LNCAP (cell line): Measurements from ENCODE around the gene PTPRD.

ENCODE experiments used
- TF ChIP-seq, protein P1 (sequence below): fragments of 450-650 bp; IDR thresholded peaks from 2 replicates; pipeline ENCODE4 v1.5.1; 2017; ENCODE audit warnings: mild to moderate bottlenecking

Gene PTPRD

GRCh38 chr9:9998491-9999287 is 614.1 kb downstream of the PTPRD start:
- TF ChIP-seq, protein P1, sequence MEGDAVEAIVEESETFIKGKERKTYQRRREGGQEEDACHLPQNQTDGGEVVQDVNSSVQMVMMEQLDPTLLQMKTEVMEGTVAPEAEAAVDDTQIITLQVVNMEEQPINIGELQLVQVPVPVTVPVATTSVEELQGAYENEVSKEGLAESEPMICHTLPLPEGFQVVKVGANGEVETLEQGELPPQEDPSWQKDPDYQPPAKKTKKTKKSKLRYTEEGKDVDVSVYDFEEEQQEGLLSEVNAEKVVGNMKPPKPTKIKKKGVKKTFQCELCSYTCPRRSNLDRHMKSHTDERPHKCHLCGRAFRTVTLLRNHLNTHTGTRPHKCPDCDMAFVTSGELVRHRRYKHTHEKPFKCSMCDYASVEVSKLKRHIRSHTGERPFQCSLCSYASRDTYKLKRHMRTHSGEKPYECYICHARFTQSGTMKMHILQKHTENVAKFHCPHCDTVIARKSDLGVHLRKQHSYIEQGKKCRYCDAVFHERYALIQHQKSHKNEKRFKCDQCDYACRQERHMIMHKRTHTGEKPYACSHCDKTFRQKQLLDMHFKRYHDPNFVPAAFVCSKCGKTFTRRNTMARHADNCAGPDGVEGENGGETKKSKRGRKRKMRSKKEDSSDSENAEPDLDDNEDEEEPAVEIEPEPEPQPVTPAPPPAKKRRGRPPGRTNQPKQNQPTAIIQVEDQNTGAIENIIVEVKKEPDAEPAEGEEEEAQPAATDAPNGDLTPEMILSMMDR, result peak; percentile 39

- TF ChIP-seq, protein P1, result no peak
Measured at GRCh38 chr9:9997585-9997984, 615.2 kb downstream of the PTPRD start.

- TF ChIP-seq, protein P1, result no peak
Measured at GRCh38 chr9:9996259-9996658, 616.5 kb downstream of the PTPRD start.

DNA sequence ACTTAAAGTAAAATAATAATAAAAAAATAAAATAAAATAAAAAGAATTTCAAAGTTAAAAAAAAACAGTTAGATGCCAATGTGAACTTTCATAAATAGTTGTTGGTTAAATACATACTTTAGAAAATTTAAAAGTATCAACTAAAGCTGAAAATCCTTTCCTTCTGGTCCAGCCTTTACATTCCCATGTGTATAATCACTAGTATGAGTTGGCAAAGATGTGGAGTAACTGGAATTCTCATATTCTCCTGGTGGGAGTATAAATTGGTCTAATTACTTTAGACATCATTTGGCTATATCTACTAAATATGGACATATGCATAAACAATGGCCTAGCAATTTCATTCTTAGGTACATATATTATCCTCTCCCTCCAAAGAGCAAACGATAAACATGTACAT is 619.9 kb downstream of the PTPRD start:
- TF ChIP-seq, protein P1, result no peak

GRCh38 chr9:9973062-9973461 is 639.7 kb downstream of the PTPRD start:
- TF ChIP-seq, protein P1, result no peak

GRCh38 chr9:9970514-9970913 is 642.3 kb downstream of the PTPRD start:
- TF ChIP-seq, protein P1, result no peak

- TF ChIP-seq, protein P1, result no peak
Measured at GRCh38 chr9:9963841-9964240, 649.0 kb downstream of the PTPRD start.

DNA sequence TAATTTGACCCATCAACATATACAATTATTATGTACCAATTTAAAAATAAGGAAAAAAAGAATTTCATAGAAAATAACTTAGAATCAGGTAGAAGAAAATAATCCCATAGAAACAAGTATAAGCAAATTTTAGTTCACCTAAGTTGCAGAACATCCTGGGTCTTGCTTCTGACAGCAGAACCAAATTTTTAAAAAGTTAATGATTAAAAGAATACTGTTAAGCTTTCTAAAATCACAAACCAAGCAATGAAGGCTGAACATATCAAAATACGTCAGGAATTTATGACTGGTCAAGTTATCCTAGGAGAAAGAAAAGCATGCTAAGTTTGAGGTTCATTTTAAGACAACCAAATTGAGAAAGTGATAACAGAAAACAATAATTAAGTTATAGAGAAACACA is 650.9 kb downstream of the PTPRD start:
- TF ChIP-seq, protein P1, result no peak
